ENCODE results near the gene VRK2. TPM values are rescaled to one million over a fixed set of nuclear protein-coding genes. Genes with fewer than 3 reads are reported as not detected.

The VRK2 gene
- total RNA-seq, 1 donor, result 22.1 TPM

DNA sequence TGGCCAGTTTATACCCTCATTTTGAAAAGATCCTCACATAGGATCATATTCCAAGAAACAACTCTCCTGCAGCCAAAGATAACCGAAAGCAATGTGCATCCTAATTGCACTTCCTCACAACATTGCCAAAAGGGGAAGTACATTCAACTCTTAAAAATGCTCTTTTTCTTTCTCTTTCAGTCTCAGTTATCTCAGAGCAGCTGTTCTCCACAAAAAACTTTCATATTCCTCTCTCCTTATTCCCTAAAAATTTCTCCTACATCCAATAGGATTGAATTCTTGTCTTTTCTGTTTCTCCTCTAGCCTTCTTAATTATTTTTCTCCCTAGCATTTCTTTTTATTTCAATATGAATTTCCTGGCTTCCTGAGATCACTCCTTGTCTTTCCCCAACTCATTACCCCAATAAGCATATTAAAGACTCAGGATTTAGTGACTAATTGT lies 7.4 kb upstream of the VRK2 start:
- H4K20me1 ChIP-seq (ENCODE audit: insufficient read depth, low read length), result no peaks in the 10 kb centered on the region
- H3K36me3 ChIP-seq (ENCODE audit: insufficient read depth, low read length), result no peaks in the 10 kb centered on the region
- TF ChIP-seq, protein P1, sequence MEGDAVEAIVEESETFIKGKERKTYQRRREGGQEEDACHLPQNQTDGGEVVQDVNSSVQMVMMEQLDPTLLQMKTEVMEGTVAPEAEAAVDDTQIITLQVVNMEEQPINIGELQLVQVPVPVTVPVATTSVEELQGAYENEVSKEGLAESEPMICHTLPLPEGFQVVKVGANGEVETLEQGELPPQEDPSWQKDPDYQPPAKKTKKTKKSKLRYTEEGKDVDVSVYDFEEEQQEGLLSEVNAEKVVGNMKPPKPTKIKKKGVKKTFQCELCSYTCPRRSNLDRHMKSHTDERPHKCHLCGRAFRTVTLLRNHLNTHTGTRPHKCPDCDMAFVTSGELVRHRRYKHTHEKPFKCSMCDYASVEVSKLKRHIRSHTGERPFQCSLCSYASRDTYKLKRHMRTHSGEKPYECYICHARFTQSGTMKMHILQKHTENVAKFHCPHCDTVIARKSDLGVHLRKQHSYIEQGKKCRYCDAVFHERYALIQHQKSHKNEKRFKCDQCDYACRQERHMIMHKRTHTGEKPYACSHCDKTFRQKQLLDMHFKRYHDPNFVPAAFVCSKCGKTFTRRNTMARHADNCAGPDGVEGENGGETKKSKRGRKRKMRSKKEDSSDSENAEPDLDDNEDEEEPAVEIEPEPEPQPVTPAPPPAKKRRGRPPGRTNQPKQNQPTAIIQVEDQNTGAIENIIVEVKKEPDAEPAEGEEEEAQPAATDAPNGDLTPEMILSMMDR (IDR thresholded peaks at IDR 0.05; ENCODE audit: extremely low read depth, low read depth, low read length), result no peak
- no peaks in the 10 kb centered on the region for H3K9me3 ChIP-seq (ENCODE audit: low read depth, low read length)
- H3K27me3 ChIP-seq (ENCODE audit: insufficient read depth, low read length), result no peaks in the 10 kb centered on the region
- H3K79me2 ChIP-seq (ENCODE audit: insufficient read depth, low read length), result no peaks in the 10 kb centered on the region
- H3K4me1 ChIP-seq (ENCODE audit: insufficient read depth, low read length), result peaks cover 12% of the 10 kb centered on the region
- DNase-seq (ENCODE audit: insufficient read length, low spot score, missing footprints), result peak; percentile 70
- H2AFZ ChIP-seq (ENCODE audit: low read length), result peak overlapping the region; percentile 52
- peak overlapping the region; percentile 58 for H3K4me2 ChIP-seq (ENCODE audit: insufficient read depth, low read length)
- H3K4me3 ChIP-seq (ENCODE audit: insufficient read depth, low read length), result peak overlapping the region; percentile 14
- peak overlapping the region; percentile 26 for H3K27ac ChIP-seq (ENCODE audit: low read depth, low read length)

DNA sequence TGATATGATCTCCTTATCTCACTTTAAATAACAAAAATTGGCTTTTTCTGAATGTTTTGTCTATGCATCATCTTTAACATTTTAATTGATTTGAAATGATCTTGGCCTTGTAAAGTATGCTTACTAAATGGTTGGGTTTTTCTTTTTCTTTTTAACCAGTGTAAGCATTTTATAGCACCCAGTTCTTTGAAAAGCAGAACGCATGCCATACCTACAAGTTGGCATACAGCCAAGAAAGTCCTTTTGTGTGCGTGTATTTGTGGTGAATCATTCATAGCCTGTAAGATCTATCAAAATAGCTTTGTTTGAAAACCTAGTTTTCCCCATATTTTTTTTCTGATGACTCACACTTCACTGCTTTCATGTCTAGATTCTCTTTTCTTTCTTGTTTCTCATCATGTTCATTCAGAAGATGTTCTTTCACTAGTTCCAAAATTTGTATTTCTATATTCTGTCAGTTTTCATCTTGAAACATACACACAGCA lies 4.1 kb upstream of the VRK2 start:
- H3K79me2 ChIP-seq (ENCODE audit: insufficient read depth, low read length), result peaks cover 9% of the 10 kb centered on the region
- H4K20me1 ChIP-seq (ENCODE audit: insufficient read depth, low read length), result no peaks in the 10 kb centered on the region
- no peak overlapping the region for H3K27ac ChIP-seq (ENCODE audit: low read depth, low read length)
- no peak overlapping the region for H3K4me3 ChIP-seq (ENCODE audit: insufficient read depth, low read length)
- peak; percentile 47 for DNase-seq (ENCODE audit: insufficient read length, low spot score, missing footprints)
- H3K9me3 ChIP-seq (ENCODE audit: low read depth, low read length), result no peaks in the 10 kb centered on the region
- H3K36me3 ChIP-seq (ENCODE audit: insufficient read depth, low read length), result no peaks in the 10 kb centered on the region
- peak overlapping the region; percentile 42 for H3K4me2 ChIP-seq (ENCODE audit: insufficient read depth, low read length)
- TF ChIP-seq, protein P1 (IDR thresholded peaks at IDR 0.05; ENCODE audit: extremely low read depth, low read depth, low read length), result no peak
- H3K27me3 ChIP-seq (ENCODE audit: insufficient read depth, low read length), result no peaks in the 10 kb centered on the region
- no peak overlapping the region for H2AFZ ChIP-seq (ENCODE audit: low read length)
- H3K4me1 ChIP-seq (ENCODE audit: insufficient read depth, low read length), result peaks cover 18% of the 10 kb centered on the region

DNA sequence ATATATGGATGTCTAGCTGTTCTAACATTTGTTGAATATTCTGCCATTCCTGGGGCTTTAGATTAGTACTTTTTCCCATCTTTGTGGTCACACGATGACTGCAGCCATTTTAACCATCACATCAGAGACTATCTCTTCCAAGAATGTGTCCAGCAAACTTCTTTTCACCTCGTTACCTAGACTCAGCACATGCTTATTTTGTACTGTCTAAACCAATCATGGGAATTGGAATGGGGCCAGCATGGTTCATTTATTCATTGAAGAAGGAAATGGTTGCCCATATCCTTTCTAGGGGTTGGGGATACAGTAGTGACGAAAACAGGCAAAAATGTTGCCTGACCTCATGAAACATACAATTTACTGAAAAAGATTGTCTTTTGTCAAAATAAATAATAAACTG lies 2.5 kb upstream of the VRK2 start:
- no peak overlapping the region for H3K4me3 ChIP-seq (ENCODE audit: insufficient read depth, low read length)
- no peaks in the 10 kb centered on the region for H4K20me1 ChIP-seq (ENCODE audit: insufficient read depth, low read length)
- H3K9me3 ChIP-seq (ENCODE audit: low read depth, low read length), result no peaks in the 10 kb centered on the region

DNA sequence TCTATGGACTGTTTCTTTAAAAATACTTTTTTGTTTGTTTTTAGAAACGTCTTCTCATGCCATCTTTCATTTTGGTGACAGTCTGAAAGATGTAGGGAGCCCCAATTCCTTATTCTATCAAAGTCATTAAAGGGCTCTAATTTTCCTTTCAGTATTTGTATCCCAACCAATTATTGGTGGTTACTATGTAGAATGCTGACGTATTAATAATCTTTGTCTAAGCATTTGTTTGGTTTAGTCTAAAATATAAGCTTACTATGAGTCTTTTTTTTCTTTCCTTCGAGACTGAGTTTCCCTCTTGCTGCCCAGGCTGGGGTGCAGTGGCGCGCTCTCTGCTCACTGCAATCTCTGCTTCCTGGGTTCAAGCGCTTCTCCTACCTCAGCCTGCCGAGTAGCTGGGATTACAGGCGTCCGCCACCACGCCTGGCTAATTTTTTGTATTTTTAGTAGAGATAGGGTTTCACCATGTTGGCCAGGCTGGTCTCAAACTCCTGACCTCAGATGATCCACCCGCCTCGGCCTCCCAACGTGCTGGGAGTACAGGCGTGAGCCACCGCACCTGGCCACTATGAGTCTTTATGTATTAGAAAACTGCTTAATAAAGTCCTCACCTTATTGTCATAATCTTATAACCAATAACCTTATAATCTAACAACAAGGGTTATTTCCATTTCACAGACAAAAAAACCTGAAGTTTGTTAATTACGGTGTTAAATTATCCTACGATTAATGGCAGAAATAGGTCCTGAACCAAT lies 849 bp upstream of the VRK2 start:
- no peak for DNase-seq (ENCODE audit: insufficient read length, low spot score, missing footprints)

More for the DNA sequence above, 2.5 kb upstream of the VRK2 start:
- Histone ChIP-seq H3K36me3 (ENCODE audit: insufficient read depth, low read length) (no peaks in the 10 kb centered on the region), H2AFZ (ENCODE audit: low read length) (no peak overlapping the region), H3K4me2 (ENCODE audit: insufficient read depth, low read length) (no peak overlapping the region), H3K4me1 (ENCODE audit: insufficient read depth, low read length) (peaks cover 20% of the 10 kb centered on the region), H3K27ac (ENCODE audit: low read depth, low read length) (no peak overlapping the region), H3K79me2 (ENCODE audit: insufficient read depth, low read length) (peaks cover 17% of the 10 kb centered on the region), H3K27me3 (ENCODE audit: insufficient read depth, low read length) (no peaks in the 10 kb centered on the region)
- TF ChIP-seq, protein P1 (IDR thresholded peaks at IDR 0.05; ENCODE audit: extremely low read depth, low read depth, low read length), result no peak
- DNase-seq (ENCODE audit: insufficient read length, low spot score, missing footprints), result no peak

More for the DNA sequence above, 849 bp upstream of the VRK2 start:
- H3K36me3 ChIP-seq (ENCODE audit: insufficient read depth, low read length), result no peaks in the 10 kb centered on the region
- H3K4me2 ChIP-seq (ENCODE audit: insufficient read depth, low read length), result peak overlapping the region; percentile 91
- H3K27ac ChIP-seq (ENCODE audit: low read depth, low read length), result peak overlapping the region; percentile 78
- peaks cover 16% of the 10 kb centered on the region for H3K4me1 ChIP-seq (ENCODE audit: insufficient read depth, low read length)
- no peaks in the 10 kb centered on the region for H3K27me3 ChIP-seq (ENCODE audit: insufficient read depth, low read length)
- peak overlapping the region; percentile 98 for H2AFZ ChIP-seq (ENCODE audit: low read length)
- peaks cover 17% of the 10 kb centered on the region for H3K79me2 ChIP-seq (ENCODE audit: insufficient read depth, low read length)
- TF ChIP-seq, protein P1 (IDR thresholded peaks at IDR 0.05; ENCODE audit: extremely low read depth, low read depth, low read length), result no peak
- H3K9me3 ChIP-seq (ENCODE audit: low read depth, low read length), result no peaks in the 10 kb centered on the region
- H3K4me3 ChIP-seq (ENCODE audit: insufficient read depth, low read length), result peak overlapping the region; percentile 83
- H4K20me1 ChIP-seq (ENCODE audit: insufficient read depth, low read length), result no peaks in the 10 kb centered on the region

Measured in osteoblast (primary cell).